ENCODE measurements around the gene LY6G6D. TPM values are rescaled to one million over a fixed set of nuclear protein-coding genes. Genes with fewer than 3 reads are reported as not detected.

The LY6G6D gene
- total RNA-seq, 1 donor from 2014 or later, result not detected

- peaks cover 41% of the 10 kb centered on the region for H3K4me1 Mint-ChIP-seq (ENCODE audit: unreplicated experiment)
- no peak overlapping the region for H3K4me3 Mint-ChIP-seq (ENCODE audit: unreplicated experiment)
- peak overlapping the region; percentile 26 for H3K27ac Mint-ChIP-seq (ENCODE audit: unreplicated experiment)
These were observed 26.7 kb downstream of the LY6G6D start for GRCh38 chr6:31741815-31742214.

GRCh38 chr6:31742894-31743293, 27.7 kb downstream of the LY6G6D start:
- peaks cover 34% of the 10 kb centered on the region for H3K4me1 Mint-ChIP-seq (ENCODE audit: unreplicated experiment)
- no peak for TF ChIP-seq CTCF (IDR thresholded peaks at IDR 0.05; ENCODE audit: unreplicated experiment)

More at GRCh38 chr6:31741815-31742214, 26.7 kb downstream of the LY6G6D start:
- peaks cover 5% of the 10 kb centered on the region for H3K36me3 Mint-ChIP-seq (ENCODE audit: low read depth, unreplicated experiment)
- peaks cover 9% of the 10 kb centered on the region for H3K27me3 Mint-ChIP-seq (ENCODE audit: unreplicated experiment)
- no peak for DNase-seq (ENCODE audit: low spot score)
- no peaks in the 10 kb centered on the region for H3K9me3 Mint-ChIP-seq (ENCODE audit: unreplicated experiment)
- no peak for TF ChIP-seq CTCF (IDR thresholded peaks at IDR 0.05; ENCODE audit: unreplicated experiment)

GRCh38 chr6:31744422-31744821, 29.3 kb downstream of the LY6G6D start:
- no peaks in the 10 kb centered on the region for H3K9me3 Mint-ChIP-seq (ENCODE audit: unreplicated experiment)
- peaks cover 19% of the 10 kb centered on the region for H3K4me1 Mint-ChIP-seq (ENCODE audit: unreplicated experiment)
- H3K4me3 Mint-ChIP-seq (ENCODE audit: unreplicated experiment), result peak overlapping the region; percentile 6
- H3K27ac Mint-ChIP-seq (ENCODE audit: unreplicated experiment), result peak overlapping the region; percentile 87
- no peak for DNase-seq (ENCODE audit: low spot score)
- peaks cover 5% of the 10 kb centered on the region for H3K36me3 Mint-ChIP-seq (ENCODE audit: low read depth, unreplicated experiment)
- H3K27me3 Mint-ChIP-seq (ENCODE audit: unreplicated experiment), result peaks cover 2% of the 10 kb centered on the region
- no peak for TF ChIP-seq CTCF (IDR thresholded peaks at IDR 0.05; ENCODE audit: unreplicated experiment)

More at GRCh38 chr6:31742894-31743293, 27.7 kb downstream of the LY6G6D start:
- Mint-ChIP-seq H3K36me3 (ENCODE audit: low read depth, unreplicated experiment) (peaks cover 5% of the 10 kb centered on the region), H3K9me3 (ENCODE audit: unreplicated experiment) (no peaks in the 10 kb centered on the region), H3K27me3 (ENCODE audit: unreplicated experiment) (peaks cover 5% of the 10 kb centered on the region), H3K27ac (ENCODE audit: unreplicated experiment) (no peak overlapping the region), H3K4me3 (ENCODE audit: unreplicated experiment) (no peak overlapping the region)
- no peak for DNase-seq (ENCODE audit: low spot score)

GRCh38 chr6:31749301-31750036, 34.3 kb downstream of the LY6G6D start:
- Mint-ChIP-seq H3K9me3 (ENCODE audit: unreplicated experiment) (no peaks in the 10 kb centered on the region), H3K4me1 (ENCODE audit: unreplicated experiment) (peaks cover 9% of the 10 kb centered on the region), H3K27ac (ENCODE audit: unreplicated experiment) (no peak overlapping the region), H3K36me3 (ENCODE audit: low read depth, unreplicated experiment) (peaks cover 5% of the 10 kb centered on the region), H3K4me3 (ENCODE audit: unreplicated experiment) (no peak overlapping the region), H3K27me3 (ENCODE audit: unreplicated experiment) (peaks cover 2% of the 10 kb centered on the region)
- no peak for TF ChIP-seq CTCF (IDR thresholded peaks at IDR 0.05; ENCODE audit: unreplicated experiment)
- no peak for DNase-seq (ENCODE audit: low spot score)

- Mint-ChIP-seq H3K27me3 (ENCODE audit: unreplicated experiment) (peaks cover 2% of the 10 kb centered on the region), H3K4me3 (ENCODE audit: unreplicated experiment) (no peak overlapping the region)
These were observed 35.4 kb downstream of the LY6G6D start for GRCh38 chr6:31750411-31751022.

More at GRCh38 chr6:31750411-31751022, 35.4 kb downstream of the LY6G6D start:
- TF ChIP-seq CTCF (IDR thresholded peaks at IDR 0.05; ENCODE audit: unreplicated experiment), result no peak
- H3K4me1 Mint-ChIP-seq (ENCODE audit: unreplicated experiment), result no peaks in the 10 kb centered on the region
- H3K9me3 Mint-ChIP-seq (ENCODE audit: unreplicated experiment), result no peaks in the 10 kb centered on the region
- peaks cover under 1% of the 10 kb centered on the region for H3K36me3 Mint-ChIP-seq (ENCODE audit: low read depth, unreplicated experiment)
- no peak overlapping the region for H3K27ac Mint-ChIP-seq (ENCODE audit: unreplicated experiment)
- no peak for DNase-seq (ENCODE audit: low spot score)
